NCI-H748 (cell line): ENCODE measurements around the gene TAB2.
"Not testable (repeated sequence)": the region's sequence is repeated elsewhere in the genome, so short reads cannot be mapped to it uniquely, and the experiment has no call there.

Experiments
- DNase-seq: peaks from one replicate; lab custom pipeline; 2025; ENCODE audit not compliant: unreplicated experiment; lab: John Stamatoyannopoulos, UW

TAB2 gene

GRCh38 chr6:149455031-149455732 lies 137.7 kb downstream of the TAB2 start:
- DNase-seq: no peak

GRCh38 chr6:149456311-149457021 lies 139.0 kb downstream of the TAB2 start:
- no peak for DNase-seq

GRCh38 chr6:149457316-149457884 lies 139.9 kb downstream of the TAB2 start:
- DNase-seq: no peak

- no peak for DNase-seq
Measured at GRCh38 chr6:149458196-149458595, 140.7 kb downstream of the TAB2 start.

GRCh38 chr6:149458806-149459205 lies 141.3 kb downstream of the TAB2 start:
- DNase-seq: no peak

- DNase-seq: no peak
Measured at GRCh38 chr6:149459761-149460160, 142.2 kb downstream of the TAB2 start.

GRCh38 chr6:149460249-149460648 lies 142.7 kb downstream of the TAB2 start:
- DNase-seq: not testable (repeated sequence)
